ENCODE measurements around the gene DOK6. TPM values are rescaled to one million over a fixed set of nuclear protein-coding genes. Genes with fewer than 3 reads are reported as not detected.

The DOK6 gene
- total RNA-seq, 1 experiment from 2014 or later: not detected

DNA sequence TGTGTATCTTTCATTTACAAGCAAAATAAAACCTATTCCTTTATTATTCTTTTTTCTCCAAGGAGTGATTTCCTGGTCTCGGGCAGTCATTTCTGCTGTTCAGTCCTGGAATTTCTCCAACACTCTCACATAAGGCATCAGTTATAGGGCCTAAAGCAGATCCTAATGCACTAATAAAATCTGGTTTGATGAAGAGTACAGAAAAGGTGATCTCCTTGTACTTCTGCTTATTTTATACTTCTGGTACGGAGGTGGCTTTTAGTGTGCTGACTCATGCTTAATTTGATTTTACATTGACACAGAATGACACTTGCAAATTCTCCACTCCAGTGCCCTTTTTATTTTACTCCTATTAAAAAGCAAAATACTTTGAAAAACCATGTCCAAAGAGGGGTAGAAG is 157.4 kb downstream of the DOK6 start:
- Histone ChIP-seq H3K27me3 (ENCODE audit: low read length) (no peaks in the 10 kb centered on the region), H3F3A (ENCODE audit: low read length, unreplicated experiment) (no peaks in the 10 kb centered on the region), H3K4me1 (ENCODE audit: insufficient read depth, low read length) (no peaks in the 10 kb centered on the region), H2AFZ (ENCODE audit: low read length) (no peak overlapping the region), H4K20me1 (ENCODE audit: low read length) (no peaks in the 10 kb centered on the region), H3K79me2 (ENCODE audit: low read length) (no peaks in the 10 kb centered on the region), H3K27ac (ENCODE audit: low read length) (no peak overlapping the region), H3K9ac (ENCODE audit: low read length) (no peak overlapping the region), H3K4me3 (ENCODE audit: low read length) (no peak overlapping the region), H3K9me2 (replicated peaks; ENCODE audit: low read length) (no peaks in the 10 kb centered on the region), H3K4me2 (ENCODE audit: low read length) (no peak overlapping the region), H3K9me3 (ENCODE audit: low read length) (no peaks in the 10 kb centered on the region), H3K36me3 (ENCODE audit: low read depth, low read length) (no peaks in the 10 kb centered on the region)
- DNase-seq (no peak), ATAC-seq (no peak)
- intact Hi-C loops (cut with micrococcal nuclease): no loop called here
- no TSS peak for BruUV-seq (replicated peaks)
- TF ChIP-seq EZH2 (IDR thresholded peaks at IDR 0.05; ENCODE audit: low read length, unreplicated experiment) (no peak), EZH2phosphoT487 (IDR thresholded peaks at IDR 0.05; ENCODE audit: borderline replicate concordance, low read length) (no peak)
- TF ChIP-seq, protein P1, sequence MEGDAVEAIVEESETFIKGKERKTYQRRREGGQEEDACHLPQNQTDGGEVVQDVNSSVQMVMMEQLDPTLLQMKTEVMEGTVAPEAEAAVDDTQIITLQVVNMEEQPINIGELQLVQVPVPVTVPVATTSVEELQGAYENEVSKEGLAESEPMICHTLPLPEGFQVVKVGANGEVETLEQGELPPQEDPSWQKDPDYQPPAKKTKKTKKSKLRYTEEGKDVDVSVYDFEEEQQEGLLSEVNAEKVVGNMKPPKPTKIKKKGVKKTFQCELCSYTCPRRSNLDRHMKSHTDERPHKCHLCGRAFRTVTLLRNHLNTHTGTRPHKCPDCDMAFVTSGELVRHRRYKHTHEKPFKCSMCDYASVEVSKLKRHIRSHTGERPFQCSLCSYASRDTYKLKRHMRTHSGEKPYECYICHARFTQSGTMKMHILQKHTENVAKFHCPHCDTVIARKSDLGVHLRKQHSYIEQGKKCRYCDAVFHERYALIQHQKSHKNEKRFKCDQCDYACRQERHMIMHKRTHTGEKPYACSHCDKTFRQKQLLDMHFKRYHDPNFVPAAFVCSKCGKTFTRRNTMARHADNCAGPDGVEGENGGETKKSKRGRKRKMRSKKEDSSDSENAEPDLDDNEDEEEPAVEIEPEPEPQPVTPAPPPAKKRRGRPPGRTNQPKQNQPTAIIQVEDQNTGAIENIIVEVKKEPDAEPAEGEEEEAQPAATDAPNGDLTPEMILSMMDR (conservative IDR thresholded peaks at IDR 0.05; ENCODE audit: low read depth, low read length): no peak
- POLR2A ChIA-PET (ENCODE audit: unreplicated experiment): no interaction called here
- CTCF ChIA-PET: no interaction called here

DNA sequence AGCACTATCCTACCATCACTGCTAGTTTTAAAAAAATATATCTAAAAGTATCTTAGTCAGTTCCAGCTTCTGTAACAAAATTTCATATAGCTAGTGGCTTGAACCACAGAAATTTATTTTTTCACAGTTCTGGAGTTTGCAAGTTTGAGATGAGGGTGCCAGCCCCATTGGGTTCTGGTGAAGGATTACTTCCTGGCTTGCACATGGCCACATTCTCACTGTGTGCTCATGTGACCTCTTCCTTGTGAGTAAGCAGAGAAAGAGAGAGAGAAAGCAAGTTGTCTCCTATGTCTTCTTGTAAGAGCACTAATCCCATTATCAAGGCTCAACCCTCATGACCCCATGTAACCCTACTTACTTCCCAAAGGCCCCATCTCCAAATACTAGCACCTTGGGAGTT is 158.9 kb downstream of the DOK6 start:
- DNase-seq: no peak
- no peak overlapping the region for H3K27ac ChIP-seq (ENCODE audit: low read length)
- no peak for ATAC-seq
- H3F3A ChIP-seq (ENCODE audit: low read length, unreplicated experiment): no peaks in the 10 kb centered on the region
- no TSS peak for BruUV-seq (replicated peaks)
- no peaks in the 10 kb centered on the region for H3K79me2 ChIP-seq (ENCODE audit: low read length)
- no peaks in the 10 kb centered on the region for H3K4me1 ChIP-seq (ENCODE audit: insufficient read depth, low read length)
- H4K20me1 ChIP-seq (ENCODE audit: low read length): no peaks in the 10 kb centered on the region
- no peaks in the 10 kb centered on the region for H3K36me3 ChIP-seq (ENCODE audit: low read depth, low read length)
- no peak overlapping the region for H2AFZ ChIP-seq (ENCODE audit: low read length)
- intact Hi-C loops (cut with micrococcal nuclease): no loop called here
- ChIA-PET POLR2A (ENCODE audit: unreplicated experiment) (no interaction called here), CTCF (no interaction called here)
- TF ChIP-seq EZH2phosphoT487 (IDR thresholded peaks at IDR 0.05; ENCODE audit: borderline replicate concordance, low read length) (no peak), EZH2 (IDR thresholded peaks at IDR 0.05; ENCODE audit: low read length, unreplicated experiment) (no peak)
- TF ChIP-seq, protein P1 (conservative IDR thresholded peaks at IDR 0.05; ENCODE audit: low read depth, low read length): no peak
- H3K27me3 ChIP-seq (ENCODE audit: low read length): no peaks in the 10 kb centered on the region
- H3K9ac ChIP-seq (ENCODE audit: low read length): no peak overlapping the region
- H3K9me3 ChIP-seq (ENCODE audit: low read length): no peaks in the 10 kb centered on the region
- no peak overlapping the region for H3K4me2 ChIP-seq (ENCODE audit: low read length)
- H3K4me3 ChIP-seq (ENCODE audit: low read length): no peak overlapping the region
- H3K9me2 ChIP-seq (replicated peaks; ENCODE audit: low read length): no peaks in the 10 kb centered on the region

DNA sequence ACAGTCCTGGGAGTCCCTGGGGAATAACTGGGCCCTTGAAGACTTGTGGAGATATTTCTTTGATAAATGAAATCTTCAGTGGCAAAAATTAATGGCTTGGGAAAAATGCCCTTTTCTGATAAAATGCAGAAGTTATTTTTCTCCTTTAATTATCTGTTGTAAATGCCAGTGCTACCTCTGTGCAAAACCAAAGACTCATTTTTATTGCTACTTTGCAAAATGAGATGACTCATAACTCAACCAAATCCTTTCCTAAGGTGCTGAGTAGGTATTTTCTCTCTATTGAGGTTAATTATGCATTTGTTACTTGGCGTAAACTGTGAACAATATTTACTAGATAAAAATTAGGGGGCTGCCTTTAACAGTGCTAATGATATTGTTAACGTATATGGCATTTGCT is 163.9 kb downstream of the DOK6 start:
- no peak overlapping the region for H3K4me3 ChIP-seq (ENCODE audit: low read length)
- H3F3A ChIP-seq (ENCODE audit: low read length, unreplicated experiment): no peaks in the 10 kb centered on the region
- H2AFZ ChIP-seq (ENCODE audit: low read length): no peak overlapping the region
- H4K20me1 ChIP-seq (ENCODE audit: low read length): no peaks in the 10 kb centered on the region
- no peaks in the 10 kb centered on the region for H3K79me2 ChIP-seq (ENCODE audit: low read length)
- TF ChIP-seq EZH2 (IDR thresholded peaks at IDR 0.05; ENCODE audit: low read length, unreplicated experiment): no peak
- TF ChIP-seq EZH2phosphoT487 (IDR thresholded peaks at IDR 0.05; ENCODE audit: borderline replicate concordance, low read length): no peak
- TF ChIP-seq, protein P1 (conservative IDR thresholded peaks at IDR 0.05; ENCODE audit: low read depth, low read length): no peak
- ChIA-PET POLR2A (ENCODE audit: unreplicated experiment) (no interaction called here), CTCF (no interaction called here)
- no peak overlapping the region for H3K27ac ChIP-seq (ENCODE audit: low read length)
- no peaks in the 10 kb centered on the region for H3K9me2 ChIP-seq (replicated peaks; ENCODE audit: low read length)
- H3K9me3 ChIP-seq (ENCODE audit: low read length): no peaks in the 10 kb centered on the region
- H3K27me3 ChIP-seq (ENCODE audit: low read length): no peaks in the 10 kb centered on the region
- H3K4me2 ChIP-seq (ENCODE audit: low read length): no peak overlapping the region
- ATAC-seq (peak; percentile 65), DNase-seq (peak; percentile 22)
- no peaks in the 10 kb centered on the region for H3K36me3 ChIP-seq (ENCODE audit: low read depth, low read length)
- BruUV-seq (replicated peaks): no TSS peak
- no peak overlapping the region for H3K9ac ChIP-seq (ENCODE audit: low read length)
- intact Hi-C loops (cut with micrococcal nuclease): no loop called here
- 0 out of 2 replicates have a peak, but pooled peaks cover 3% of the 10 kb centered on the region for H3K4me1 ChIP-seq (ENCODE audit: insufficient read depth, low read length)
